ENCODE results near the gene ADGRE2.
"Not testable (repeated sequence)": the region's sequence is repeated elsewhere in the genome, so short reads cannot be mapped to it uniquely, and the experiment has no call there.

The ADGRE2 gene

DNA sequence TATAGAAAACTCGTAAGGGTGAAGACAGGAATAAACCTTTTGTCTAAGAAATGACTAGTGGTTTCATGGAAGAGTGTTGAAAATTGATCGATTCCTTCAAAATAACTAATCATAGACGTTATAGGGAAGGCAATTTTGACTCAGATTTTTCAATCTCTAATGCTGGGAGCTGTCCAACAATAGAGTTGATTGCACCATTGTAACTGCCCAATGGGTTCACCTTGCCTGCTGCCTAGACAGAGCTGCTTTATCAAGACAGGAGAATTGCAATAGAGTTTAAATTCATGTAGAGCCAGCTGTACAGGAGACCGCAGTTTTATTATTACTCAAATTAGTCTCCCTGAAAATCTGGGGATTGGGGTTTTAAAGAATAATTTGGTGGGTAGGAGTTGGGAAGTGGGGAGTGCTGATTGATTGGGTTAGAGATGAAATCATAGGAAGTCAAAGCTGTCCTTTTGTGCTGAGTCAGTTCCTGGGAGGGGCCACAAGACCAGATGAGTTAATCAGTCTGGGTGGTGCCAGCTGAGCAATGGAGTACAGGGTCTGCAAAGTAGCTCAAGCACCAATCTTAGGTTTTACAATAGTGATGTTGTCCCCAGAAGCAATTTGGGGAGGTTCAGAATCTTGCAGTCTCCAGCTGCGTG lies 16.8 kb upstream of the ADGRE2 start:
- no peaks in the 10 kb centered on the region for H3K9me3 ChIP-seq (ENCODE audit: control insufficient read depth, insufficient read depth, low read length)
- H3K4me3 ChIP-seq (ENCODE audit: low read length): no peak overlapping the region
- TF ChIP-seq EZH2phosphoT487 (IDR thresholded peaks at IDR 0.05; ENCODE audit: borderline replicate concordance, low read length) (no peak), CTCF (IDR thresholded peaks at IDR 0.05; ENCODE audit: low read depth, low read length, poor library complexity, severe bottlenecking) (no peak)
- H3K79me2 ChIP-seq (ENCODE audit: control insufficient read depth, low read length): no peaks in the 10 kb centered on the region
- no peaks in the 10 kb centered on the region for H4K20me1 ChIP-seq (ENCODE audit: control insufficient read depth, insufficient read depth, low read depth, low read length)
- no peak overlapping the region for H3K27ac ChIP-seq (ENCODE audit: low read depth, low read length)
- no peaks in the 10 kb centered on the region for H3K9me2 ChIP-seq (replicated peaks; ENCODE audit: control insufficient read depth, low read length)
- 0 out of 2 replicates have a peak, but pooled peaks cover 3% of the 10 kb centered on the region for H3K27me3 ChIP-seq (ENCODE audit: control insufficient read depth, low read length)
- H3K4me2 ChIP-seq (ENCODE audit: low read length): no peak overlapping the region
- no peaks in the 10 kb centered on the region for H3K36me3 ChIP-seq (ENCODE audit: control insufficient read depth, low read length)
- H3F3A ChIP-seq (ENCODE audit: control insufficient read depth, insufficient read depth): no peaks in the 10 kb centered on the region
- no peaks in the 10 kb centered on the region for H3K4me1 ChIP-seq (ENCODE audit: control insufficient read depth, low read length)

DNA sequence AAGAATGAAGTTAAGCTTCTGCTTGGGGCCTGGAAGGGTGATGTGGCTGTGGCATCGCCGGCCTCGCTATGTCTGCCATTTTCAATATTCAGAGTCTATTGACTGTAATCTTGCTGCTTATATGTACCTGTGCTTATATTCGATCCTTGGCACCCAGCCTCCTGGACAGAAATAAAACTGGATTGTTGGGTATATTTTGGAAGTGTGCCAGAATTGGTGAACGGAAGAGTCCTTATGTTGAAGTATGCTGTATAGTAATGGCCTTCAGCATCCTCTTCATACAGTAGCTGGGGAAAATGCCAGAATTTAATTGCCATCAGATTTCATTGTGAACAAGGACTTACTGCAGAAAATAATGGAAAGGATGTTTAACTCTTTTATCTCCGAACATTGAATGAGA lies 13.9 kb upstream of the ADGRE2 start:
- not testable (repeated sequence) for H3K4me3 ChIP-seq (ENCODE audit: low read length); H3K4me2 ChIP-seq (ENCODE audit: low read length); H3F3A ChIP-seq (ENCODE audit: control insufficient read depth, insufficient read depth); H3K27ac ChIP-seq (ENCODE audit: low read depth, low read length); H4K20me1 ChIP-seq (ENCODE audit: control insufficient read depth, insufficient read depth, low read depth, low read length); H3K4me1 ChIP-seq (ENCODE audit: control insufficient read depth, low read length); H3K79me2 ChIP-seq (ENCODE audit: control insufficient read depth, low read length); H3K9me2 ChIP-seq (replicated peaks; ENCODE audit: control insufficient read depth, low read length); H3K9me3 ChIP-seq (ENCODE audit: control insufficient read depth, insufficient read depth, low read length); H3K36me3 ChIP-seq (ENCODE audit: control insufficient read depth, low read length); H3K27me3 ChIP-seq (ENCODE audit: control insufficient read depth, low read length)

- Histone ChIP-seq H3K27me3 (ENCODE audit: control insufficient read depth, low read length) (peaks cover 5% of the 10 kb centered on the region), H3F3A (ENCODE audit: control insufficient read depth, insufficient read depth) (no peaks in the 10 kb centered on the region), H3K4me3 (ENCODE audit: low read length) (no peak overlapping the region), H3K4me2 (ENCODE audit: low read length) (peak overlapping the region; percentile 12; the same call in 1 of the 2 replicates), H3K9me3 (ENCODE audit: control insufficient read depth, insufficient read depth, low read length) (no peaks in the 10 kb centered on the region), H3K36me3 (ENCODE audit: control insufficient read depth, low read length) (no peaks in the 10 kb centered on the region), H3K79me2 (ENCODE audit: control insufficient read depth, low read length) (no peaks in the 10 kb centered on the region), H3K4me1 (ENCODE audit: control insufficient read depth, low read length) (peaks cover 10% of the 10 kb centered on the region), H3K9me2 (replicated peaks; ENCODE audit: control insufficient read depth, low read length) (no peaks in the 10 kb centered on the region), H4K20me1 (ENCODE audit: control insufficient read depth, insufficient read depth, low read depth, low read length) (no peaks in the 10 kb centered on the region), H3K27ac (ENCODE audit: low read depth, low read length) (no peak overlapping the region)
- peak; percentile 89 for TF ChIP-seq CTCF (IDR thresholded peaks at IDR 0.05; ENCODE audit: low read depth, low read length, poor library complexity, severe bottlenecking)
- no peak for TF ChIP-seq EZH2phosphoT487 (IDR thresholded peaks at IDR 0.05; ENCODE audit: borderline replicate concordance, low read length)
Observed at GRCh38 chr19:14786421-14786851, 8.1 kb upstream of the ADGRE2 start.

GRCh38 chr19:14785102-14785793 lies 6.9 kb upstream of the ADGRE2 start:
- not testable (repeated sequence) for H3K9me3 ChIP-seq (ENCODE audit: control insufficient read depth, insufficient read depth, low read length); H3K27me3 ChIP-seq (ENCODE audit: control insufficient read depth, low read length); H3K4me2 ChIP-seq (ENCODE audit: low read length); H3F3A ChIP-seq (ENCODE audit: control insufficient read depth, insufficient read depth); H4K20me1 ChIP-seq (ENCODE audit: control insufficient read depth, insufficient read depth, low read depth, low read length); H3K4me3 ChIP-seq (ENCODE audit: low read length); H3K79me2 ChIP-seq (ENCODE audit: control insufficient read depth, low read length); H3K36me3 ChIP-seq (ENCODE audit: control insufficient read depth, low read length); H3K4me1 ChIP-seq (ENCODE audit: control insufficient read depth, low read length); H3K27ac ChIP-seq (ENCODE audit: low read depth, low read length); H3K9me2 ChIP-seq (replicated peaks; ENCODE audit: control insufficient read depth, low read length)

GRCh38 chr19:14784730-14785101 lies 6.4 kb upstream of the ADGRE2 start:
- not testable (repeated sequence) for H3K79me2 ChIP-seq (ENCODE audit: control insufficient read depth, low read length)

GRCh38 chr19:14783410-14783998 lies 5.1 kb upstream of the ADGRE2 start:
- H3K27ac ChIP-seq (ENCODE audit: low read depth, low read length); H3K9me3 ChIP-seq (ENCODE audit: control insufficient read depth, insufficient read depth, low read length); H4K20me1 ChIP-seq (ENCODE audit: control insufficient read depth, insufficient read depth, low read depth, low read length); H3F3A ChIP-seq (ENCODE audit: control insufficient read depth, insufficient read depth); H3K4me2 ChIP-seq (ENCODE audit: low read length); H3K9me2 ChIP-seq (replicated peaks; ENCODE audit: control insufficient read depth, low read length); H3K27me3 ChIP-seq (ENCODE audit: control insufficient read depth, low read length); H3K4me3 ChIP-seq (ENCODE audit: low read length); H3K79me2 ChIP-seq (ENCODE audit: control insufficient read depth, low read length); H3K4me1 ChIP-seq (ENCODE audit: control insufficient read depth, low read length); H3K36me3 ChIP-seq (ENCODE audit: control insufficient read depth, low read length): not testable (repeated sequence)

More at GRCh38 chr19:14784730-14785101, 6.4 kb upstream of the ADGRE2 start:
- not testable (repeated sequence) for H3K4me2 ChIP-seq (ENCODE audit: low read length); H4K20me1 ChIP-seq (ENCODE audit: control insufficient read depth, insufficient read depth, low read depth, low read length); H3K4me3 ChIP-seq (ENCODE audit: low read length); H3K27ac ChIP-seq (ENCODE audit: low read depth, low read length); H3F3A ChIP-seq (ENCODE audit: control insufficient read depth, insufficient read depth); H3K36me3 ChIP-seq (ENCODE audit: control insufficient read depth, low read length); H3K27me3 ChIP-seq (ENCODE audit: control insufficient read depth, low read length); H3K9me3 ChIP-seq (ENCODE audit: control insufficient read depth, insufficient read depth, low read length); H3K4me1 ChIP-seq (ENCODE audit: control insufficient read depth, low read length); H3K9me2 ChIP-seq (replicated peaks; ENCODE audit: control insufficient read depth, low read length)

Measured in DOHH2 (cell line).